GM19397 (cell line): ENCODE results near the gene CNTN4.
A peak's percentile ranks its signal among the peaks of the same experiment; 100 is the strongest.

Experiments used
- ATAC-seq: cut with Tn5 transposase; IDR thresholded peaks from one replicate; pipeline ENCODE4 v1.9.1; 2021; ENCODE audit warnings: mild to moderate bottlenecking, moderate library complexity; ENCODE audit not compliant: unreplicated experiment

Gene CNTN4

GRCh38 chr3:2657971-2658370 is 559.3 kb downstream of the CNTN4 start:
- no peak for ATAC-seq

GRCh38 chr3:2659896-2660295 is 561.2 kb downstream of the CNTN4 start:
- ATAC-seq: no peak

GRCh38 chr3:2661078-2661477 is 562.4 kb downstream of the CNTN4 start:
- ATAC-seq: no peak

GRCh38 chr3:2677501-2677900 is 578.8 kb downstream of the CNTN4 start:
- ATAC-seq: no peak

GRCh38 chr3:2680236-2680635 is 581.6 kb downstream of the CNTN4 start:
- ATAC-seq: no peak

GRCh38 chr3:2684046-2684445 is 585.4 kb downstream of the CNTN4 start:
- ATAC-seq: no peak

GRCh38 chr3:2686816-2687502 is 588.3 kb downstream of the CNTN4 start:
- no peak for ATAC-seq

GRCh38 chr3:2697589-2697988 is 598.9 kb downstream of the CNTN4 start:
- no peak for ATAC-seq

- no peak for ATAC-seq
Measured at GRCh38 chr3:2701471-2701870, 602.8 kb downstream of the CNTN4 start.

GRCh38 chr3:2706144-2706835 is 607.6 kb downstream of the CNTN4 start:
- no peak for ATAC-seq

GRCh38 chr3:2706836-2707210 is 608.2 kb downstream of the CNTN4 start:
- ATAC-seq: no peak

- ATAC-seq: no peak
Measured at GRCh38 chr3:2711081-2711480, 612.4 kb downstream of the CNTN4 start.

- ATAC-seq: no peak
Measured at GRCh38 chr3:2713923-2714322, 615.3 kb downstream of the CNTN4 start.

GRCh38 chr3:2714834-2715233 is 616.2 kb downstream of the CNTN4 start:
- no peak for ATAC-seq

- no peak for ATAC-seq
Measured at GRCh38 chr3:2727101-2727500, 628.4 kb downstream of the CNTN4 start.

- no peak for ATAC-seq
Measured at GRCh38 chr3:2727610-2728318, 629.1 kb downstream of the CNTN4 start.

GRCh38 chr3:2731843-2732242 is 633.2 kb downstream of the CNTN4 start:
- no peak for ATAC-seq

GRCh38 chr3:2735392-2735894 is 636.8 kb downstream of the CNTN4 start:
- ATAC-seq: no peak

- no peak for ATAC-seq
Measured at GRCh38 chr3:2741516-2741915, 642.9 kb downstream of the CNTN4 start.

- peak; percentile 66 for ATAC-seq
Measured at GRCh38 chr3:2765002-2765579, 666.4 kb downstream of the CNTN4 start.

GRCh38 chr3:2770451-2770850 is 671.8 kb downstream of the CNTN4 start:
- ATAC-seq: no peak
